D341Med (cell line): ENCODE results near the gene WDTC1.
A peak's percentile ranks its signal among the peaks of the same experiment; 100 is the strongest.

Experiments used
- DNase-seq: peaks from one replicate; pipeline ENCODE4 v3.0.0; 2012; ENCODE audit warnings: low spot score

The WDTC1 gene

DNA sequence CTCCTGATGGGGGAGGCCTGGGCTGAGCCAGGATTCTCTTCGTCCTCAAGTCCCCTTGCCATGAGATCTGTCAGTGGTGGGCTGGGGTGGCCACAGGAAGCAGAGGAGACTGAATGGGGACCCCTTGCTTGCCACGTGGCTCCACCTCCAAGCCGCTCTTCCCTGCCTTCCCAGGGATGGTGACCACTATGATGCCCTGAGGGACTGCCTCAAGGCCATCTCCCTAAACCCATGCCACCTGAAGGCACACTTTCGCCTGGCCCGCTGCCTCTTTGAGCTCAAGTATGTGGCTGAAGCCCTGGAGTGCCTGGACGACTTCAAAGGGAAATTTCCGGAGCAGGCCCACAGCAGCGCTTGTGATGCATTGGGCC is 66.6 kb downstream of the WDTC1 start:
- DNase-seq = no peak

DNA sequence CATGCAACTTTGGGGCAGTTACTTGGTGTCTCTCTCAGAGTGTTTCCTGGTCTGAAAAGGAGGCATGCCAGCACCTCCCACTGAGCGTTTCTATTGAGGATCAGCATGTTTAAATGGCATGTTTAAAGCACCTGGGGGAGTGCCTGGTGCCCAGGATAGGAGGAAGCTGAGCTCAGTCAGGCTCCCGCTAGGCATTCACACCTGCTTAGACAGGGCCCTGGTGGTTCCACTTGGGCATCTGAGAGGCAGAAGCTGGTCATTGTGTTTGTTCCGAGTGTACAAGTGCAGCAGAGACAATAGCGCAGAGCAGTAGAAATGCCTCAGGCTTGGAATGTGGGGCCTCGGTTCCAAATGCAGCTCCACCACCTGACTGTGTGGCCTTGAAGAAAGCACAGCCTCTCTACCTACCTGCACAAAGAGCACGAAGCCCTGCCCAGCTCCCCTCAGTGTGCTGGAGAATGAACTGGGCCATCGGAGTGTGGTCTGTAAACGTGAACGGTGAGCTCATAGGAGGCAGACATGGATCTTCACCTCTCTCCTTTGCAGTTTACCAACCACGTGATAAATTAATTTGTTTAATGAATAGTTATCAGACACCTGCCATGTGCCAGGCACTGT is 67.3 kb downstream of the WDTC1 start:
- no peak for DNase-seq

DNA sequence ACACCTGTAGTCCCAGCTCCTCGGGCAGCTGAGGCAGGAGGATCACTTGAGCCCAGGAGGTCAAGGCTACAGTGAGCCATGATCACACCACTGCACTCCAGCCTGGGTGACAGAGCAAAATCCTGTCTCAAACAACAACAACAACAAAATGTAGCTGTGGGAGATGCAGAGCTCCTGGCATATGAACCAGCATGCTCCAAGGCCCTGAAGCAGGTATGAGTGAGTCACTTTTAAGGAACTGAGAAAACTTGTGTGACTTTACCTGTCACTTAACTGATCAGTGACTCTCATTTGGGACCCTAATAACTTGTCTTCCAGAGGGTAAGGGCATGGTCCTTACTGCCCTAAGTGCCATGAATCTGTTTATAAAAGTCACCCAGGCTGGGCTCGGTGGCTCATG is 68.2 kb downstream of the WDTC1 start:
- DNase-seq = no peak

DNA sequence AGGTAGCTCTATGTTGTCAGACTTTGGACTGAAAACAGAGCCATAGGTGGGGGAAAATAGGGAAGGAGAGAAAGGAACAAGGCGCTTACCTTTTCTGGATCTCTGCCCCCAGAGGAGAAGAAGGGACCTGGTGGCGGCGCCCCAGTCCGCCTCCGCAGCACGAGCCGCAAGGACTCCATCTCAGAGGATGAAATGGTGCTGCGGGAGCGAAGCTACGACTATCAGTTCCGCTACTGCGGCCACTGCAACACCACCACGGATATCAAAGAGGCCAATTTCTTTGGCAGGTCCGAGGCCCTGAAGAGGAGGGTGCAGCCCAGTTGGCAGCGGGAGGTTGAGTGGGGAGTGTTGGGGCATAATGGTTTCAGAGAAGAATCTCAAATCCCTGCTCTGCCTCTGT is 69.1 kb downstream of the WDTC1 start:
- no peak for DNase-seq

DNA sequence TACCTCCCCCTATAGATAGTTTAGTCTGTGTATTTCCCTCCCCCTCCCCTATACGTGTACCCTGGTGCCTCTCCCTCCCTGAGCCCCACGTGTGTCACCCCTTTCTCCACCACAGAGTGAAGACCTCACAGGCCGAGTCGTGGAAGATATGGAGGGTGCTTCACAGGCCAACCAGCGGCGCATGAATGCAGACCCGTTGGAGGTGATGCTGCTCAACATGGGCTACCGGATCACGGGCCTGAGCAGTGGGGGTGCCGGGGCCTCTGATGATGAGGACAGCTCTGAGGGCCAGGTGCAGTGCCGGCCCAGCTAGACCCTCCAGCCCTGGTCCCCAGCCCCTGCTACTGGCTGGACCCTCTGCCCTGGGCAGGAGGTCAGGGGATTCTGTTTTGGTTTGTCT is 71.6 kb downstream of the WDTC1 start:
- DNase-seq = no peak

DNA sequence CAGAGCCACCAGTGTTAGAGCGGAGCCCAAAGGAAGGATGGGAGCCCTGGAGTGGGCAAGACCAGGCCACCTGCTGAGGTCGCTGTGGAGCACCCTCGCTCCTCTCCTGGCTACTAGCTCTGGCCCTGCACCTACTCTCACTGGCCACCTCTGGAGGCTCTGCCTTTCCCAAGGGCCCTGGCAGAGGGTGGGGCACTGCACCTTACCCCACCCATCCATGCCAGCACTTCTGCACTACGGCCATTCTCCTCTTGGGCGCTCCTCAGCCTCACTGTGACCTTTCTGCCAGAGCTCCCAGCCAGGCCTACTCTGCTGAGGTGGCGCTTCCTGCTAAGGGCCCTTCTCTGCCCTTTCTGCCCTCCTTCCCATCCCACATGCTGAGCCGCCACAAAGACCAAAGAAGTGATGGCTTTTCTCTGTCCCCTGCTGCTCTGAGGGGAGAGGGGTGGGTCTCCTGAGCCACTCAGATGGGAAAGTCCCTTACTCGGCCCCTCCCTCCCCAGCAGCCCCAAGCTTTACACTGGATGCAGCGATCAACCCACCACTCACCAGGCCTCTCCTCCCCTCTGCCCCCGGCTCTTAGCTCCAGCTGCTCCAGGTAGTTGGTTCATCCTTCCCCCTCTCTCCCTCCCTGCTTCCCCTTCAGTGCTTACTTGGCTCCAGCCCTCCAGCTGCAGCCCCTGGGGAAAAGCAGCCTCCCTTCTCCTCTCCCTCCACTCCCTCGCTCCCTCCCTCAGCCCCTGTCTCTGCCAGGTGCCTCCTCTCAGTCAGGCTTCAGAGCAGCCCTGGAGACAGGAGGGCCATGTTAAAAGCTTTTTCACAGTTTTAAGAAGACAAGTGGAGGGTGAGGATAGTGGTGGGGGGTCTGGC is 72.7 kb downstream of the WDTC1 start:
- DNase-seq = peak; percentile 52

DNA sequence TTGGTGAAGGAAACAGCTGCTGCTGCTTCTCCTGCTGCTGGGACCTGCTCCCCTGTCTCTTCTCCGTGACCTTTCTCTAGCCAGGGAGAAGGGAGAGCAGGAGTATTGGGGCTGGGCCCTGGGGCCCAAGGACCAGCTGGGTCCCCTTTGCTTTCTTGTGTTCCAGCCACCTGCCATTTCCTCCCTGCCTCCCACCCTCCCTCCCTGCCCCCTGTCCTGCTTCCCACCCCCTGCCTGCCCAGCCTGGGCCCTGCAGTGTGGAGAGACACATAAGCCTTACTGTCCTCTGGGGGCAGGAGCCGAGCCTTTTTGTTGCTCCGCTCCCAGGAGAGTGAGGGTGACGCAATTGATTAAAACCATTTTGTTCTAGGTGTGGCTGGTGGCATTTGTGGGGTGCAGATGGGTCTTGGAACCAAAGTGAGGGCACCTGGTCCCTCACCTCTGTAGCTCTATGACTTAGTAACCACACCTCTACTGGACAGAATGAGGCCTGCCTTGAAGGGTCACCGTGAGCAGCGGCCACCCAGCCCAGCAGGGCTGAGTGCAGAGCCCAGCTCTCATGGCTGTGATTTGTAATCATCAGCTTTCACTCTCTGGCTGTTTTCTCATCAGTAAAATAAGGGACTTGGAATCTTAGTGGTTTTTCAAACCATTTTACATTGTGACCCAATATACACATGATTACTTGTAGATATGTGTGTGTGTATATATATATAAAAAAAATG is 73.6 kb downstream of the WDTC1 start:
- peak; percentile 48 for DNase-seq

DNA sequence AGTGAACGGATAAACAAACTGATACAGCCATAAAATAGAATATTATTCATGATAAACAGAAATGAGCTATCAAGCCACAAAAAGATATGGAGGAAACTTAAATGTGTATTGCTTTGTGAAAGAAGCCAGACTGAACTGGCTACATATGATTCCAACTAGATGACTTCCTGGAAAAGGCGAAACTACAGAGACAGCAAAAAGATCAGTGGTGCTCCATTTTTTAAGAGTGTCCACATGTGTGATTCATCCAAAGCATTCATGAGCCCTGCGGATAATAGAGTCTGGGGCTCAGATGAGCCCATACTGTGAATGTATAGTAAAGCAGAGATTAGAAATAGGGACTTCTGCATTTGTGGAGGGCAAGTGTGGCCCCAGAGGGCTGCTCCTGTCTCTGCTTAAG is 79.7 kb downstream of the WDTC1 start:
- no peak for DNase-seq

DNA sequence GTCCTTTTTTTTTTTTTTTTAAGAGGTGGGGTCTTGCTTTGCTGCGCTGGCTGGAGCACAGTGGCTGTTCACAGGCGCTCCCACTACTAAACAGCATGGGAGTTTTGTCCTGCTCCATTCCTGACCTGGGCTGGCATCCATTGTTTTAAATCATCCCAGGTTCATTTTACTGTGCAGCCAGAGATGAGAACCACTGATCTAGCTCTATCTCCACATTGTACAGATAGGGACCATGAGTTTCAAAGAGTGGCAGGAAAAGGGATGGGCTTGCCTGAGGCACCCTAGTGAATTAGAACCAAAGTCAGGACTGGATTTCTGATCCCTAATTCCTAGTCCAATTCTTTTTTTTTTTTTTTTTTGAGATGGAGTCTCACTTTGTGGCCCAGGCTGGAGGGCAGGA is 80.3 kb downstream of the WDTC1 start:
- DNase-seq = no peak

DNA sequence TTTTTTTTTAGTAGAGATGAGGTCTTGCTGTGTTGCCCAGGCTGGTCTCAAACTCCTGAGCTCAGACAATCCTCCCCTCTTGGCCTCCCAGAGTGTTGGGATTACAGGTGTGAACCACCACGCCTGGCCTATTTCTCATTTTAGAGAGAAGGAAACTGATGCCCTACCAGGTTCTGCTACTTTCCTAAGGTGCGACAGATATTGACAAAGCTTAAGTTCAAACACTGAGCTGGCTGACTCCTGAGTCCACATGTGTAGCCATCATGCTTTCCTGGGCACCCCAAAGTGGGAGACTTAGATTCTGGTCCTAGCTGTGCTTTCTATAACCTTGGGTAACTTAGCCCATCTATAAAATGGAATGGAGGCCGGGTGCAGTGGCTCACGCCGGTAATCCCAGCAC is 82.4 kb downstream of the WDTC1 start:
- no peak for DNase-seq

DNA sequence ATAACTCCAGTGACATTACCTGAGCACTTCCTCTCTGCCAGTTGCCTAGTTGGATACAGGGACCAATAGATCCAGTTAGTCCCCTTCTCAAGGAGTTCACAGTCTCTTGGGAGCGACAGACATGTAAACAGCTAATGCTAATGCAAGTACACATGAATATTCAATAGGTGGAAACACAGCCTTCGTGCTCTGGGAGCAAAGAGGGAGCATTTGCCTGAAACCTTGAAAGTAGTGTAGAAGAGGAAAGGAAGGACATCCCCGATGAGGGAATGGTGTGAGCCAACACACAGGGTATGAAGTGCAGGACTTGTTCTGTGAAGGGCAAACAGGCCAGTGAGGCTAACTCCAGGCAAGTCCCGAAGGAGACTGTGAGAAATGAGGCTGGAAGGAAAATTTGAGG is 83.7 kb downstream of the WDTC1 start:
- no peak for DNase-seq

DNA sequence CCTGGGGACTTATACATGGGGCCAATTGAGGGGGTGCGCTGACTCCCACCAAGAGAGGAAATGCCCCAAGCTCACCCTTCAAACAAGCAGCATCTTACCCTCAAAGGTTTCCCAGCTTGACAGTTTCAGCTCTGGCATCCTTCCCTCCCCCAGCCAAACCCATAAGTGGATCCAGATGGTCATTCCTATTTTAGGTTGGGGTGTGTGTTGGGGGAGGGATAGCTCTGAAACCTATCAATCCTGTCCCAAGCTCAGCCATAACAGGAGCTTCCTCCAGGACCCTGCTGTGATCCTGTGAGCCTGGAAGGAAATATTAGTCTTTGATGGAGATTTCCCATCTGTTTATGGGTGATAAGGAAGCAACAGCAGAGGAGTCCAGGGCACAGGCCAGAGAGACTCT is 84.2 kb downstream of the WDTC1 start:
- no peak for DNase-seq

DNA sequence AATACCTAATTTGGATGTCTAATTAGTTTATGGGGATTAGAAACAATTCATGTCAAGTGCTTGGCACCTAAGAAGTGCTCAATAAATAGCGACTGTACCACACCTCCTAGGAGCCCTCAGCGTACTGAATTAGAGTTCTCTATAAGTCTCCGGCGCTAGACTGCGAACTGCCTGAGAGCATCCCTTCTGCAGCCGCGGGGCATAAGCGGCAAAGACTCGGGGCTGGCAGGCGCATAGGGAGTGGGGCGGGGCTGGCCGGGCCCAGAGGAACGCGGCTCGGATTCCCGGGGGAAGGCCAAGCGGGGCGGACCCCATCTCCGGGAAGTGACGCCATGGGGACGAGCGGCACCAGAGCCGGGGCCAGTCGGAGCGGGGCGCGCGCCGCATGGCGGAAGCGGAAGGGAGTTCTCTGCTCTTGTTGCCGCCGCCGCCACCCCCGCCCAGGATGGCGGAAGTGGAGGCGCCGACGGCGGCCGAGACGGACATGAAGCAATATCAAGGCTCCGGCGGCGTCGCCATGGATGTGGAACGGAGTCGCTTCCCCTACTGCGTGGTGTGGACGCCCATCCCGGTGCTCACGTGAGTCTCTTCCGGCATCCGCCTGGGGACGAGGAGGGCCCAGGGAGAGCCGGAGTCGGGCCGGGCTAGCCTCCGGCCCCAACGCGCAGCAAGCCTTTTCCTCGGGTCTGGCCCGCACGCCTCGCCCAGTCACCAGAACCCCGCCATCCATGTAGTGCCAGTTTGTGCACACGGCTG is 87.6 kb downstream of the WDTC1 start, which contains the start of gene TMEM222:
Gene TMEM222, plus strand, starts transcription at position 351 of the 756 bp plus-strand sequence. Its CDS starts 35 bp downstream, at position 386.
- peak; percentile 97 for DNase-seq

DNA sequence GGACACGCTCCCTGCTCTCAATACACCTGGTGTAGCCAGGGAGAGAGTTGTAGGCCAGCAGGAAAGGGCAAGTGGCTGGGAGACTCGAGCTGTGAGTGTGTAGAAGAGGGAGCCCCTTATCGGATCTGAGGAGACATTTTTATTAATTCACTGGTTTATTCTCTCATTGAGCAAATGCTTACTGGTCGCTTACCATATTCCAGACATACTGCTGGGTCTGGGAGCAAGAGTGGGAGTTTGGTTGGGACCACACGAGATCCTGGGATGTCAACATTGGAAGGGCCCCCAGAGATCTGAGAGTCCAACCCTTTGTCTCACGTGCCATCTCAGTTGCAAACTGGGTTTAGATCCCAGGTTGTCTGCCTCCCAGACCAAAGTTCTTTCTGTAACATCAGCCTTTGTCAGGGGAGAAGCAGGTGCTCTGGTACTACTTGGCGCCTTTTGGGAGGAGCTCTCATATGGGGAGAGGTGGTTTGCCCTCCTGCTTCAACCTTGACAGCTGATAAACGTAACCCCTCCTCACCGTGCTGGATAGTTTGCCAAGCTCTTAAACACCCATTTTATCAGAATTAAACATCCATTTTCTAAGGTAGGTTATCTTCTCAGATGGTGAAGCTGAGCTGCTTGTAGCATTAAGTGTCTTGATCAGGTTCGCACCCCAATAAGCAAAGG is 88.3 kb downstream of the WDTC1 start:
- no peak for DNase-seq

DNA sequence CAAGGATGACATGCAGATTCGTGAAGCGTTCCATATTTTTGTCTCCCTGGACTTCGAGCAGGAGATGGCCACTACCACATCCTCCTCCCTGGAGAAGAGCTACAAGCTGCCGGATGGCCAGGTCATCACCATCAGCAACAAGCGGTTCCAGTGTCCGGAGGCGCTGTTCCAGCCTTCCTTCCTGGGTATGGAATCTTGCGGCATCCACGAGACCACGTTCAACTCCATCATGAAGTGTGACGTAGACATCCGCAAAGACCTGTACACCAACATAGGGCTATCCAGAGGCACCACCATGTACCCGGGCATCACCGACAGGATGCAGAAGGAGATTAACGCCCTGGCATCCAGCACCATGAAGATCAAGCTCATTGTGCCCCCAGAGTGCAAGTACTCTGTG is 90.9 kb downstream of the WDTC1 start:
- DNase-seq = no peak

DNA sequence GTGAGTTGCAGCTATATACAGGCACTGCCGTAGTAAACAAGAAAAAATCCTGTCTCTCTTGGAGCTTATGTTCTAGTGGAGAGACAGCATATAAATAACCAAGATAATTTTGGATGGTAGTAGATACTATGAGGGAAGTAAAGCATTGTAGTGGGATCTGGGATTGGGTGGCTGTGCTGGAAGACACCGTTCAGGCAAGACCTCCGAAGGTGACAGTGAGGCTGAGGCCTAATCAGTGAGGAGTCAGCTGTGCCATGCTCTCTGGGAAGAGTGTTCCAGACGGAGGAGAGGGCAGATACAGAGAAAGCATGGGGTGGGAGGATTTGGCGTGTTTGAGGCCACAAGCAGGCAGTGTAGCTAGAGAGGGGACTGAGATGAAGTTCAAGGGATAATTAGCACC is 93.5 kb downstream of the WDTC1 start:
- DNase-seq = no peak

DNA sequence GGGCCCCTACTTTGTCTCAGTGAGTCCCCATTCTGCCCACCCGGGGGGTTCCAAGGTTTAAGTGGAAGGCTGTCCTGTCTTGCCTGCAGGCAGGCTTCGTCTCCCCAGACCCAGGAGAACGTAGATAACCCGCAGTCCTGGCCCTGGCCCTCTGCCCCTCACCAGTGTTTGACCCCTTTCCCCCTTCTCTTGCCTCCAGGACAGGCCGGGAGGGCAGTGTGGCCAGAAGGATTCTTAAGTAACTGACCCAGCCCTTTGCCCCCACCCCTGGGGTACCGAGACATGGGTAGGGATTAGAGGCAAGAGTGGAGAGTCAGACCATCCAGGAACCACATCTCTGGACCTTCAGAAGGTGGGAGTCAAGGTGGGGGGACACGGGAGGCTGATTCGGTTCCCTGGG is 96.4 kb downstream of the WDTC1 start:
- DNase-seq = no peak

DNA sequence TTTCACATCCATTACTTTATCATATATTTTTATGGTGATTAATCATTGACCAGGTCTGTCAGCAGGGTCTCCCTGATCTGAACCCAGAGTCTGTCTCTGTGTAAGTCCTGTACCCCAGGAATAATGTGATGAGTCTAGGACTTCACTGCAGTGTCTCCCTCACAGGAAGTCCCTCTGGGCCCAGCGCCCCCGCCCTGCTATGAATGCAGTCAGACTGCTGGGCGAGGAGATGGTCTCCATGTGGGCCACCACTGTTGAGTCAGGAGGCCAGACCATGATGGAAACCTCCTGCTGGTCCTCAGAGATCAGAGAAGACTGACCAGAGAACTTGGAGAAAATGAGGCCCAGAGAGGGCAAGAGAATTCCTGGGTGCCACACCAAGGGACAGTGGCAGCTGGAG is 97.0 kb downstream of the WDTC1 start:
- no peak for DNase-seq

DNA sequence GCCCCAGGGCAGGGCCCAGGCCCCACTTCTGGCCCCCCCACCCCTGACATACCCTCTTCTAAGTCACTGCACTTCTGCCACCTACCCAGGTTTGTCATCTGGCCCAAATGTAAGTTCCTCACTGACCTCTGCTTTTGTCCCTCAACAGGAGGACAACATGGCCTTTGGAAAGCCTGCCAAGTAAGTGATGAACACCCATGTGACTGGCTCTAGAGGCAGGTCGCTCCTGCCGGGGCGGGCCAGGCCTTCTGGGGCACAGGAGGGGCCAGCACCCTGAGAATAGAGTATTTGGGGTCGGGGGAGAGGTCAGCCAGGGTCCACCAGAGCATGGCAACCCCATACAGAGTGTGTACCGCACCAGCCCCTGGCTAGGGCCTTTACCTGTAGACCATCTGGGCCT is 97.5 kb downstream of the WDTC1 start:
- DNase-seq = no peak

DNA sequence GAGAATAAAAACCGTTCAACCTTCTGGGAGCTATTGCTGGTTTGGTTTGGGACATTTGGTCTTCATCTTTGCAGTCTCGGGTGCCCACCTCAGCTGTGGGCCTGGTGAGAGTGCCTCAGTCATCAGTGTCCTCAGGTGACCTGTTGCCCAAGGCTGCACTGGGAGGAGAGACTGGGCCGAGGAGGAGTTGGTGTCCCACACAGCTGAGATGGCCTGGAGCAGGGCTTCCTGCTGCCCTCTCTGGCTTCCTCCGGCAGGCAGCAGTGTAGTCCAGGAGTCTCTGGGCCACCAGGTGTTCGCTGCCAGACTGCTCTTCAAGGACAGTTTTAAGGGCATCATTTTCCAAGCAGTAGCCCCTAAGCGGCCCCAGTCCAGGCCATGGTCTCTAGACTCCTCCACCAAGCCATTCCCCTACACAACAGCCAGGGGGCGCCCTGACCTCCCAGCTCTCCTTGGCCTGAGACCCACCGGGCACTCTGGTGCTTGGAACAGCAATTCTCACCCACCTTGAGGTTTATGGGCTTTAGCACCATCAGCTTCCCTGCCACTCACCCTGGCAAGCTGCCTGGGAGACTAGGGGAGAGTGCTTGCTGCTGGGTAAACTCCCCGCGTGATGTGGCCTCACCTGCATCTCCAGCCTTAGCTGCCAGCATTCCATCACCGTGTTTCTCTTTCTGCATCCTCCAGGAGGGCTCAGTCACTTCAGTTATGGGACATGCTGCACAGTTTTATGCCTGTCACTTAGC is 98.3 kb downstream of the WDTC1 start:
- peak; percentile 77 for DNase-seq

DNA sequence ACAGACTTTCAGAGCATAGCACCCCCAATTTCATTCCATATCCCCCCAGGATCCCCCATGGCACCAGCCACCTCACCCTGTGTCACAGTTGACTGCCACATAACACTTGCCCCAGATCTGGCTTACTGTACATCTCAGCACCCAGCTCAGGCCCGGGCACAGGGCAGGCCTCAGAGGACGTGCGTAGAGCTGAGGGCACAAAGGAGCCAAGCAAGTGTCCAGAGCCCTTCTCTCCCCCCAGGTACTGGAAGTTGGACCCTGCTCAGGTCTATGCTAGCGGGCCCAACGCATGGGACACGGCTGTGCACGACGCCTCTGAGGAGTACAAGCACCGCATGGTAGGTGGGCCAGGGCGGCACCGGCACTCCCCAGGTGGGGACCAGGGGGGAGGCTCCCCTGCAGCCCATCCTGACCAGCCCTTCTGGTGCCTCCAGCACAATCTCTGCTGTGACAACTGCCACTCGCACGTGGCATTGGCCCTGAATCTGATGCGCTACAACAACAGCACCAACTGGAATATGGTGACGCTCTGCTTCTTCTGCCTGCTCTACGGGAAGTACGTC is 99.4 kb downstream of the WDTC1 start:
- DNase-seq = no peak
